ENCODE data around the gene SGK2.

DNA sequence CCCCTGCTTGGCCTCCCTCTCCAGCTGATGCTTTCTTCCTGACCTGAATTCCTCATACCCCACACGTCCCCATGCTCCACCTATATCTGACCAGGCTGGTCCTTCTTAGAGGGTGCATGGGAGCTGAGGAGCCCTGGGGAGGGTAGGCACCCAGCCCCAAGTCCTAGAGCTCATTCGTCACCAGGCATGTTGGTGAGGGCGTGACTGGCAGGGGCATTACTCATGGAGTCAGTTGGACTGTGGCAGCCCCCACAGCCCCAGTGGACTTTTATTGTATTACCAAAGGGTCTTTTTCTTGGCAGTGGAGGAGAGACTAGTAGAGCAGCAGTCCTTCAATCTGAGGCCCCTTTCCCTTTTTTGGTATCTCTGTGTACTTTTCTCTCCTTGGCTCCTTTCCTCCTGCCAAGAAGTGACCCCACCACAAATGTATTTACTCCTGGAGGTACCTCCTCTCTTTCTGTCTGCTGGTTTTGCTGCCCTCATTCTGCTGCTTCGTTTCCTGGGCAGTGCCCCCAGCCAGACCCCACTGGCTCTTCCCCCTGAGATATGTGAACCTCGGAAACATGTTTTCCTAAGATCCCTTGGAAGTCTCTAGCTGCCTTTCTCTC, 10.4 kb upstream of the SGK2 start:
- no peak for TF ChIP-seq EZH2 (IDR thresholded peaks at IDR 0.05; ENCODE audit: borderline replicate concordance, low read depth, low read length)
- no peak for TF ChIP-seq SETDB1 (IDR thresholded peaks at IDR 0.05; ENCODE audit: low read length)
- no peak for TF ChIP-seq RAD51 (IDR thresholded peaks at IDR 0.05; ENCODE audit: borderline replicate concordance, low read depth)
- TF ChIP-seq, protein P1, sequence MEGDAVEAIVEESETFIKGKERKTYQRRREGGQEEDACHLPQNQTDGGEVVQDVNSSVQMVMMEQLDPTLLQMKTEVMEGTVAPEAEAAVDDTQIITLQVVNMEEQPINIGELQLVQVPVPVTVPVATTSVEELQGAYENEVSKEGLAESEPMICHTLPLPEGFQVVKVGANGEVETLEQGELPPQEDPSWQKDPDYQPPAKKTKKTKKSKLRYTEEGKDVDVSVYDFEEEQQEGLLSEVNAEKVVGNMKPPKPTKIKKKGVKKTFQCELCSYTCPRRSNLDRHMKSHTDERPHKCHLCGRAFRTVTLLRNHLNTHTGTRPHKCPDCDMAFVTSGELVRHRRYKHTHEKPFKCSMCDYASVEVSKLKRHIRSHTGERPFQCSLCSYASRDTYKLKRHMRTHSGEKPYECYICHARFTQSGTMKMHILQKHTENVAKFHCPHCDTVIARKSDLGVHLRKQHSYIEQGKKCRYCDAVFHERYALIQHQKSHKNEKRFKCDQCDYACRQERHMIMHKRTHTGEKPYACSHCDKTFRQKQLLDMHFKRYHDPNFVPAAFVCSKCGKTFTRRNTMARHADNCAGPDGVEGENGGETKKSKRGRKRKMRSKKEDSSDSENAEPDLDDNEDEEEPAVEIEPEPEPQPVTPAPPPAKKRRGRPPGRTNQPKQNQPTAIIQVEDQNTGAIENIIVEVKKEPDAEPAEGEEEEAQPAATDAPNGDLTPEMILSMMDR (IDR thresholded peaks at IDR 0.05 in 2 of 3, conservative IDR thresholded peaks at IDR 0.05 in 1 of 3; ENCODE audit: insufficient read depth in 2 of 3, low read depth in 1 of 3, low read length in 3 of 3) = no peak
- TF ChIP-seq ZFX (CRISPR knock-in tag; IDR thresholded peaks at IDR 0.05) = no peak
- no peak for TF ChIP-seq PRPF4 (IDR thresholded peaks at IDR 0.05; ENCODE audit: insufficient read depth, low read depth, low read length, poor library complexity, severe bottlenecking)
- TF ChIP-seq GABPA (tag; conservative IDR thresholded peaks at IDR 0.05; ENCODE audit: low read depth) = no peak
- TF ChIP-seq MTA3 (IDR thresholded peaks at IDR 0.05; ENCODE audit: borderline replicate concordance) = no peak
- no peak for TF ChIP-seq TCF7L2 (IDR thresholded peaks at IDR 0.05; ENCODE audit: low read depth, low read length)
- TF ChIP-seq, protein P2, sequence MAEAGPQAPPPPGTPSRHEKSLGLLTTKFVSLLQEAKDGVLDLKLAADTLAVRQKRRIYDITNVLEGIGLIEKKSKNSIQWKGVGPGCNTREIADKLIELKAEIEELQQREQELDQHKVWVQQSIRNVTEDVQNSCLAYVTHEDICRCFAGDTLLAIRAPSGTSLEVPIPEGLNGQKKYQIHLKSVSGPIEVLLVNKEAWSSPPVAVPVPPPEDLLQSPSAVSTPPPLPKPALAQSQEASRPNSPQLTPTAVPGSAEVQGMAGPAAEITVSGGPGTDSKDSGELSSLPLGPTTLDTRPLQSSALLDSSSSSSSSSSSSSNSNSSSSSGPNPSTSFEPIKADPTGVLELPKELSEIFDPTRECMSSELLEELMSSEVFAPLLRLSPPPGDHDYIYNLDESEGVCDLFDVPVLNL (CRISPR knock-in tag; IDR thresholded peaks at IDR 0.05; ENCODE audit: low read depth) = no peak
- no peak for TF ChIP-seq YY1 (IDR thresholded peaks at IDR 0.05; ENCODE audit: borderline replicate concordance in 1 of 3, control insufficient read depth in 1 of 3, extremely low read depth in 1 of 3, insufficient read depth in 3 of 3, insufficient read length in 1 of 3, insufficient replicate concordance in 2 of 3, low read depth in 1 of 3, low read length in 2 of 3)
- no peak for TF ChIP-seq HDAC8 (tag; IDR thresholded peaks at IDR 0.05)

Data from K562 (cell line).